HG03108 (cell line): ENCODE measurements around the gene HAUS2.
"Not testable (repeated sequence)": the region's sequence is repeated elsewhere in the genome, so short reads cannot be mapped to it uniquely, and the experiment has no call there.

ENCODE experiments used
- ATAC-seq: cut with Tn5 transposase; IDR thresholded peaks from one replicate; pipeline ENCODE4 v1.9.1; 2021; ENCODE audit warnings: moderate library complexity; ENCODE audit not compliant: unreplicated experiment

HAUS2 gene

GRCh38 chr15:42575188-42576039 is 26.8 kb downstream of the HAUS2 start, which contains the start of gene STARD9:
STARD9 (plus strand) TSS chr15:42575606; CDS start chr15:42575716, 110 bp downstream.
- peak; percentile 86 for ATAC-seq

GRCh38 chr15:42576040-42576594 is 27.5 kb downstream of the HAUS2 start:
- ATAC-seq, result no peak

GRCh38 chr15:42576776-42577175 is 28.1 kb downstream of the HAUS2 start:
- no peak for ATAC-seq

GRCh38 chr15:42577514-42578031 is 28.9 kb downstream of the HAUS2 start:
- ATAC-seq, result no peak

- no peak for ATAC-seq
These were observed 30.4 kb downstream of the HAUS2 start for GRCh38 chr15:42578984-42579537.

GRCh38 chr15:42581272-42581730 is 32.7 kb downstream of the HAUS2 start:
- ATAC-seq, result peak; percentile 89

- no peak for ATAC-seq
These were observed 34.1 kb downstream of the HAUS2 start for GRCh38 chr15:42582569-42583375.

- no peak for ATAC-seq
These were observed 35.6 kb downstream of the HAUS2 start for GRCh38 chr15:42584031-42584765.

GRCh38 chr15:42590619-42591237 is 42.1 kb downstream of the HAUS2 start:
- no peak for ATAC-seq

- ATAC-seq, result no peak
These were observed 42.7 kb downstream of the HAUS2 start for GRCh38 chr15:42591238-42591934.

GRCh38 chr15:42592716-42593115 is 44.1 kb downstream of the HAUS2 start:
- ATAC-seq, result no peak

- ATAC-seq, result no peak
These were observed 44.5 kb downstream of the HAUS2 start for GRCh38 chr15:42593143-42593542.

- no peak for ATAC-seq
These were observed 45.5 kb downstream of the HAUS2 start for GRCh38 chr15:42594095-42594494.

- ATAC-seq, result no peak
These were observed 47.1 kb downstream of the HAUS2 start for GRCh38 chr15:42595626-42596240.

- not testable (repeated sequence) for ATAC-seq
These were observed 52.7 kb downstream of the HAUS2 start for GRCh38 chr15:42601316-42601715.

- no peak for ATAC-seq
These were observed 53.9 kb downstream of the HAUS2 start for GRCh38 chr15:42602501-42602900.

GRCh38 chr15:42603978-42604377 is 55.3 kb downstream of the HAUS2 start:
- ATAC-seq, result no peak

GRCh38 chr15:42604894-42605744 is 56.5 kb downstream of the HAUS2 start:
- peak; percentile 39 for ATAC-seq
